Measurements from ENCODE around the gene JOSD1. TPM values are rescaled to one million over a fixed set of nuclear protein-coding genes. Genes with fewer than 3 reads are reported as not detected.
A peak's percentile ranks its signal among the peaks of the same experiment; 100 is the strongest.

The JOSD1 gene
- total and polyA plus RNA-seq, 9 of the 15 experiments (the other 6 are each of a cell fraction or from before 2014, with no cell fraction given): 8.9 to 39.1 (median 30.4) TPM

DNA sequence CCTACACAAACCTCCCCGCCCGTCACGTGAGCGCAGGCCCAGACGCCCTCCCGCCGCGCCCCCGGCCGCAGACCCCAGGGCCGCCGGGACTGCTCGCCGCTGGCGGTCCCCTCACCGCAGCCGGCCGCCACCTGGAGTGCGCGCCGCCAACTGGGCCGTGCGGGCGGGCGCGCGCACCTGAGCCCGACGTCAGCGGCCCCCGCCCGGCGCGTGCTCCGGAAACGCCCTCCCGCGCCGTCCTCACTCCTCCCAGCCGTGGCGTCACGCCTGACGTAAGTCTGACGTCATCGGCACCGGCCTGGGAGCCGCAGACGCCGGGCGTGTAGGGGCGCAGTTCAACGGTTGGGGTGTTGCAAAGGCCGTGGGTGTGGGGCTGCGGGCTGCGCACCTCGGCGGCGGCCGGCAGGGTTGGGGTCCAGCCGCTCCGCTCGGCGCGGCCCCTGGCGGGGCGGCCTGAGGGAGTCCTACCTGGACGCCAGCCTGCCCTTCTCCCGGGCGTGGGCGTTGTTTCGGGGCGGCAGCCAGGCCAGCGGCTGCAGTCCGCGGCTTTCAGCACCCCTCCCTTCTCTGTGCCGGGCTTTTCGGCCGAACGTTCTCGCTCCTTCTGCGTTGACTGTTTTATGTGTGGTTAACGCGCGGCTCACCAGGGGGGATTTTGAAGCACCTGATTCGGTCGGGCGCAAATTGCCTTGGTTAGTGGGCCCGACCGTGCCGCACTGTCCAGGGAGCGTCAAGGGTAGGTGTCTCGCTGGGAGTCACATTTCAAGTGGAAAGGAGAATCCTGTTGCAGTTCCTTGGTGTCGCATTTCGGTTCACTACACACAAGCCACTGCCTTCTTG, at the start of gene JOSD1 (continued):
- TF ChIP-seq, protein P1, sequence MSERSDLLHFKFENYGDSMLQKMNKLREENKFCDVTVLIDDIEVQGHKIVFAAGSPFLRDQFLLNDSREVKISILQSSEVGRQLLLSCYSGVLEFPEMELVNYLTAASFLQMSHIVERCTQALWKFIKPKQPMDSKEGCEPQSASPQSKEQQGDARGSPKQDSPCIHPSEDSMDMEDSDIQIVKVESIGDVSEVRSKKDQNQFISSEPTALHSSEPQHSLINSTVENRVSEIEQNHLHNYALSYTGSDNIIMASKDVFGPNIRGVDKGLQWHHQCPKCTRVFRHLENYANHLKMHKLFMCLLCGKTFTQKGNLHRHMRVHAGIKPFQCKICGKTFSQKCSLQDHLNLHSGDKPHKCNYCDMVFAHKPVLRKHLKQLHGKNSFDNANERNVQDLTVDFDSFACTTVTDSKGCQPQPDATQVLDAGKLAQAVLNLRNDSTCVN (CRISPR knock-in tag; IDR thresholded peaks at IDR 0.05): no peak
- TF ChIP-seq NCOR1 (IDR thresholded peaks at IDR 0.05) (no peak), RBBP5 (IDR thresholded peaks at IDR 0.05; ENCODE audit: borderline replicate concordance, insufficient read depth, low read length, poor library complexity, severe bottlenecking) (peak; percentile 28), NEUROD1 (IDR thresholded peaks at IDR 0.05; ENCODE audit: borderline replicate concordance, low read depth, low read length, partially characterized antibody) (peak; percentile 42), ZNF586 (CRISPR knock-in tag; conservative IDR thresholded peaks at IDR 0.05) (no peak), RBM22 (IDR thresholded peaks at IDR 0.05; ENCODE audit: low read depth, low read length, poor library complexity, severe bottlenecking) (no peak), FOXK1 (CRISPR knock-in tag; IDR thresholded peaks at IDR 0.05; ENCODE audit: borderline replicate concordance) (no peak), ZKSCAN8 (CRISPR knock-in tag; IDR thresholded peaks at IDR 0.05) (no peak), CEBPG (CRISPR knock-in tag; IDR thresholded peaks at IDR 0.05) (peak; percentile 55; the same call in 1 of the 2 replicates), CEBPG (tag; conservative IDR thresholded peaks at IDR 0.05 in 1 of 2, IDR thresholded peaks at IDR 0.05 in 1 of 2) (peak in 1 of 2 experiments; percentile 21; a peak in 2 of 4 replicates), NELFE (IDR thresholded peaks at IDR 0.05; ENCODE audit: insufficient read depth, insufficient read length) (no peak), MXI1 (IDR thresholded peaks at IDR 0.05; ENCODE audit: low read depth, low read length) (no peak), STAT5B (CRISPR knock-in tag; IDR thresholded peaks at IDR 0.05) (no peak), HNRNPH1 (optimal IDR thresholded peaks at IDR 0.05; ENCODE audit: low read depth, low read length) (no peak), MCM3 (IDR thresholded peaks at IDR 0.05) (no peak), NFYB (IDR thresholded peaks at IDR 0.05; ENCODE audit: extremely low read depth, insufficient read length) (no peak)
- TF ChIP-seq, protein P2, sequence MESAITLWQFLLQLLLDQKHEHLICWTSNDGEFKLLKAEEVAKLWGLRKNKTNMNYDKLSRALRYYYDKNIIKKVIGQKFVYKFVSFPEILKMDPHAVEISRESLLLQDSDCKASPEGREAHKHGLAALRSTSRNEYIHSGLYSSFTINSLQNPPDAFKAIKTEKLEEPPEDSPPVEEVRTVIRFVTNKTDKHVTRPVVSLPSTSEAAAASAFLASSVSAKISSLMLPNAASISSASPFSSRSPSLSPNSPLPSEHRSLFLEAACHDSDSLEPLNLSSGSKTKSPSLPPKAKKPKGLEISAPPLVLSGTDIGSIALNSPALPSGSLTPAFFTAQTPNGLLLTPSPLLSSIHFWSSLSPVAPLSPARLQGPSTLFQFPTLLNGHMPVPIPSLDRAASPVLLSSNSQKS (CRISPR knock-in tag; IDR thresholded peaks at IDR 0.05): no peak
- TF ChIP-seq, protein P3, sequence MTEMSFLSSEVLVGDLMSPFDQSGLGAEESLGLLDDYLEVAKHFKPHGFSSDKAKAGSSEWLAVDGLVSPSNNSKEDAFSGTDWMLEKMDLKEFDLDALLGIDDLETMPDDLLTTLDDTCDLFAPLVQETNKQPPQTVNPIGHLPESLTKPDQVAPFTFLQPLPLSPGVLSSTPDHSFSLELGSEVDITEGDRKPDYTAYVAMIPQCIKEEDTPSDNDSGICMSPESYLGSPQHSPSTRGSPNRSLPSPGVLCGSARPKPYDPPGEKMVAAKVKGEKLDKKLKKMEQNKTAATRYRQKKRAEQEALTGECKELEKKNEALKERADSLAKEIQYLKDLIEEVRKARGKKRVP (CRISPR knock-in tag; IDR thresholded peaks at IDR 0.05): 0 out of 2 replicates have a peak, but pooled peaks have one; percentile 23
- TF ChIP-seq, protein P4, sequence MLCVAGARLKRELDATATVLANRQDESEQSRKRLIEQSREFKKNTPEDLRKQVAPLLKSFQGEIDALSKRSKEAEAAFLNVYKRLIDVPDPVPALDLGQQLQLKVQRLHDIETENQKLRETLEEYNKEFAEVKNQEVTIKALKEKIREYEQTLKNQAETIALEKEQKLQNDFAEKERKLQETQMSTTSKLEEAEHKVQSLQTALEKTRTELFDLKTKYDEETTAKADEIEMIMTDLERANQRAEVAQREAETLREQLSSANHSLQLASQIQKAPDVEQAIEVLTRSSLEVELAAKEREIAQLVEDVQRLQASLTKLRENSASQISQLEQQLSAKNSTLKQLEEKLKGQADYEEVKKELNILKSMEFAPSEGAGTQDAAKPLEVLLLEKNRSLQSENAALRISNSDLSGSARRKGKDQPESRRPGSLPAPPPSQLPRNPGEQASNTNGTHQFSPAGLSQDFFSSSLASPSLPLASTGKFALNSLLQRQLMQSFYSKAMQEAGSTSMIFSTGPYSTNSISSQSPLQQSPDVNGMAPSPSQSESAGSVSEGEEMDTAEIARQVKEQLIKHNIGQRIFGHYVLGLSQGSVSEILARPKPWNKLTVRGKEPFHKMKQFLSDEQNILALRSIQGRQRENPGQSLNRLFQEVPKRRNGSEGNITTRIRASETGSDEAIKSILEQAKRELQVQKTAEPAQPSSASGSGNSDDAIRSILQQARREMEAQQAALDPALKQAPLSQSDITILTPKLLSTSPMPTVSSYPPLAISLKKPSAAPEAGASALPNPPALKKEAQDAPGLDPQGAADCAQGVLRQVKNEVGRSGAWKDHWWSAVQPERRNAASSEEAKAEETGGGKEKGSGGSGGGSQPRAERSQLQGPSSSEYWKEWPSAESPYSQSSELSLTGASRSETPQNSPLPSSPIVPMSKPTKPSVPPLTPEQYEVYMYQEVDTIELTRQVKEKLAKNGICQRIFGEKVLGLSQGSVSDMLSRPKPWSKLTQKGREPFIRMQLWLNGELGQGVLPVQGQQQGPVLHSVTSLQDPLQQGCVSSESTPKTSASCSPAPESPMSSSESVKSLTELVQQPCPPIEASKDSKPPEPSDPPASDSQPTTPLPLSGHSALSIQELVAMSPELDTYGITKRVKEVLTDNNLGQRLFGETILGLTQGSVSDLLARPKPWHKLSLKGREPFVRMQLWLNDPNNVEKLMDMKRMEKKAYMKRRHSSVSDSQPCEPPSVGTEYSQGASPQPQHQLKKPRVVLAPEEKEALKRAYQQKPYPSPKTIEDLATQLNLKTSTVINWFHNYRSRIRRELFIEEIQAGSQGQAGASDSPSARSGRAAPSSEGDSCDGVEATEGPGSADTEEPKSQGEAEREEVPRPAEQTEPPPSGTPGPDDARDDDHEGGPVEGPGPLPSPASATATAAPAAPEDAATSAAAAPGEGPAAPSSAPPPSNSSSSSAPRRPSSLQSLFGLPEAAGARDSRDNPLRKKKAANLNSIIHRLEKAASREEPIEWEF (CRISPR knock-in tag; IDR thresholded peaks at IDR 0.05): no peak

Measured in K562 (cell line).